Left hindlimb (tissue), 1 donor: ENCODE results near the gene LAMC3.

Source experiments
- DNase-seq: peaks from one replicate; pipeline ENCODE4 v3.0.0-alpha.2; 2018

Gene LAMC3

DNA sequence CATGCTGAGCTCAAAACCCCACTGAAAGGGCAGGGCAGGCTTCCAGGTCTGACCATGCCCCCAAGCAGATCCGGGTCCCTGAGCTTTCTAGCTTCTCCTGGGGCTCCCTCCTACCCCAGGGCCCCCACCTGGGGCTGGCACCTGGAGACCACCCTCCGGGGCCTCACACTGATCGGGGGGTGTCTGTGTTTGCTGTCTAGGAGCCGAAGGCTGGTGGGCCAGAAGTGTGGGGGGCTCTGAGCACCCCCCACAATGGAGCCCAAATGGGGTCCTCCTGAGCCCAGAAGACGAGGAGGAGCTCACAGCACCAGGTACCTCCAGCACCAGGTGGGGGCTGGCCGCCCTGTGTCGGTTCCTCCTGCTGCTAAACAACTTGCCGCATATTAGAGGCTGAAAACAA, 39.8 kb downstream of the LAMC3 start:
- DNase-seq = no peak

DNA sequence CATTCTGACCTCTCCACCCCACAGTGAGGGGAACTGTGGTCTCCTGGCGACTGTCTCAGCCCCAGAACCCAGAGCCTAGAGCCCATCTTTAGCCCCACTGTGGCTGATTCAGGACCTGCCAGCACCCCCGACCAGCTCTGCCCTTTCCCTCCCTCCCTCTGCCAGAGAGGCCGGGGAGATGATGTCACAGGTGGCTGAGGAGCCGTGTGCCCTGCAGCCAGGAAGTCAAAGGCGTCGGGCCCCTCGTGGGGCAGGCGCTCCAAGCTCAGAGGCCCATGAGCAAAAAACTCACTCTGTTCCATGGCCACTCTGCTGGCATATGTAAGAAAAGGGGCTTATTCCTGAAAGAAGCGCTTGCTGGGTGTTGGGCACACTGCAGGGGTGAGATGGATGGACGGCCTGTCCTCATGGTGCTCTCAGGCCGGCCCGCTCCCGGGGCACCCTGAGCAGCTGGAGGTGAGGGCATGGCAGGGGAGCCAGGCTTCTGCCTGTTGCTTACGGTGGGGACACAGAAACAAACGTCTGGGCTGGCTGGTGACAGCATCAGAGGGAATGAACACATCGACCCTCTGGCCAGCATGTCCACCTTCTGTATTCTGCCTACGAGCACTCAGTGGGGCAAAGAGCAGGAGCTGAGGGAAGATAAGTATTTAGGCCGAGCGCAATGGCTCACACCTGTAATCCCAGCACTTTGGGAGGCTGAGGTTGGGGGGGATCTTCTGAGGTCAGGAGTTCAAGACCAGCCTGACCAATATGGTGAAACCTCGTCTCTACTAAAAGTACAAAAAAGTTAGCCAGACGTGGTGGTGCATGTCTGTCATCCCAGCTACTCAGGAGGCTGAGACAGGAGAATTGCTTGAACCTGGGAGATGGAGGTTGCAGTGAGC, 41.1 kb downstream of the LAMC3 start:
- DNase-seq = no peak

DNA sequence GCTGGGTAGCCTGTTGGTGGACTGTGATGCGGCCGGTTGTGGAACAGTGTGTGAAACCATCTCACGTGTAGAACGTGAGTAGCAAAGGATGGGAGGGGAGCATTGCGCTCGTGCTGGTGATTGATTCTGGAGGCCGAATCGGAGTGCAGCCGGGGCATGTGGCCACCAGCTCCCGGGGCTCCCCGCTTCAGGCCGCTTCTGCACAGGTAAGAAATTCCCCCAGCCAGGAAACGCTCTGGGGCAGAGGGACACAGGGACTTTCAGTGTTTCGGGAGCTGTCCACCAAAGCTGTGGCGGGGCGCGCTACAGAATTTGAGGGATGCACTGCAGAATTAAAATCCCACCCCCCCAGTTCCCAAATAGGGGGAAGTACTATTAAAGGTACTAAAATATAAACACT, 41.9 kb downstream of the LAMC3 start:
- no peak for DNase-seq

DNA sequence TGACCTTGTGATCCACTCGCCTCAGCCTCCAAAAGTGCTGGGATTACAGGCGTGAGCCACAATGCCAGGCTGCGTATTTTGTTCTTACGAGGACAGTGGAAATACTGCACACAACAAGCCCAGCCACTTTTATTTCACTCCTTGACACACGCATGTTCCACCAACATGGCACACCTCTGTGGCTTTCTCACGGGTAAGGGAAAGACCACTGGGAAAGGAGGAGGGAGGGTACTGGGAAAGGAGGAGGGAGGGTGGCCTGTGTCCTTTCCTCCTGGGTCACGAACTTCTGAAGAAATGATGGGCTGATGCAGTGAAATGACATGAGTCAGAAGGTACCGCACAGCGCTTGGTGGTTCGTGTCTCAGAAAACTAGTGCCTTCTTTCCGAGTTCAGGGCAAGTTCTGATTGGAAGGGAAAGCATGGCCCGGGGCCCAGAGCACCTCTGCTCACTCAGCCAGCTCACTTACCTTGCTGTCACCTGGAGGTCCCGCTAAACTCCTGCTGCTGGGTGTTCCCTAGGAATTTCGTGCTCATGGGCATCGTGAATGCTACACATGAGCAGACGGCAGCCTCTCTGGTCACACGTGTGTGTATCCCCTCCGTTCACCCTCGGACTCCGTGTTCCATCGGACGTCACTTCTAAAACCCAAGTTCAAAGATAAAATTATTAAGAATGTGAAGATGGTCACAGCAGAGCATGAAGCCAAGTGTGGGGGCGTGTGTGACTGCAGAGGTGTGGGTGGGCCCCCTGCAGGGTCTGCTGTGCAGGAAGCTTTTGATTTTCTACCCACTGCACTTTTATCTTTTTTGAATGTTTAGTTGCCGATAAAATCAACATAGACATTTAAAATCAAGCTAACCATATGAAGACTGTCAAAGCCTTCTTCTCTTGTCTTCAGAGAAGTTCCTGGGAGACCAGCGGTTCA, 42.9 kb downstream of the LAMC3 start:
- DNase-seq = no peak

DNA sequence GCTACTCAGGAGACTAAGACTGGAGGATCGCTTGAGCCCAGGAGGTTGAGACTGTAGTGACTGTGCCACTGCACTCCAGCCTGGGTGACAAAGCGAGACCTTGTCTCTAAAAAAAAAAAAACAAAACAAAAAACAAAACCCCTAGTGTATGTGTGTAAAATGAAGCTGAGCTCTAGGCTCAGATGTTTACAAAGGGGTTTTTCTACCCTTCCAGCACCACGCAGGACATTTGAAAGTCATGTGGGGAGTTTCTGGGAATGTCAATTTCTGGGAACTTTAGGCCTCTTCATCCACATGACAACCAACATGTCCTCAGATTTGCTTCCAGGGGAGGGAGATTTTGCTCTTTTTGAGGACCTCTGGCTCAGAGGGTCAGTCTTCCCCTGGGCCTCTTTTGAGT, 44.9 kb downstream of the LAMC3 start:
- no peak for DNase-seq

DNA sequence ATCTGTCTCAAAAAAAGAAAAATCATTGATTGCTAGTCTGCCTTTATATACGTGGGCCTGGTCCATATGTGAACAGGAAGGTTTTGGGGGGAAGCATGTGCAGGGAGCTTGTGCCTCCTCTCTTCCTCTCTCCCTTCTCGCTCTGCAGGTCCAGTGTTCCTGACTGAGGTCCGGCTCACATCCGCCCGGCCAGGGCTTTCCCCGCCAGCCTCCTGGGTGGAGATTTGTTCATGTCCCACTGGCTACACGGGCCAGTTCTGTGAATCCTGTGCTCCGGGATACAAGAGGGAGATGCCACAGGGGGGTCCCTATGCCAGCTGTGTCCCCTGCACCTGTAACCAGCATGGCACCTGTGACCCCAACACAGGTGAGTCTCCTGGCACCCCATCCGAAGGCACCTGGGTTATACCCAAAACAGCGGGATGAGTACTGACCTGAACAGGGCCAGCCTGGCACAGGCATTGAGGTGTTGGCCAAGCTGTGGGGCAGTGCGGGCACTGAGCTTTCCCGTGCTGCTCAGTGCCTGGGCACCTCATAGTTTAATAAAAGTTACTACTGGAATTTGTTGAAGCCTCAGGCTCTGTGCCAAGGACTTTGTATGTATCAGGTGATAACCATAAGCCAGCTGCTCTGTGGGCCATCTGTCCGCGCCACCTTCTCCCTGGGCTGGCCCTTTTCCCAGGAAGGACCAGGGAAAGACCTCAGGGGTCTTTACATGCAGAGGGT, 48.0 kb downstream of the LAMC3 start:
- DNase-seq = no peak

DNA sequence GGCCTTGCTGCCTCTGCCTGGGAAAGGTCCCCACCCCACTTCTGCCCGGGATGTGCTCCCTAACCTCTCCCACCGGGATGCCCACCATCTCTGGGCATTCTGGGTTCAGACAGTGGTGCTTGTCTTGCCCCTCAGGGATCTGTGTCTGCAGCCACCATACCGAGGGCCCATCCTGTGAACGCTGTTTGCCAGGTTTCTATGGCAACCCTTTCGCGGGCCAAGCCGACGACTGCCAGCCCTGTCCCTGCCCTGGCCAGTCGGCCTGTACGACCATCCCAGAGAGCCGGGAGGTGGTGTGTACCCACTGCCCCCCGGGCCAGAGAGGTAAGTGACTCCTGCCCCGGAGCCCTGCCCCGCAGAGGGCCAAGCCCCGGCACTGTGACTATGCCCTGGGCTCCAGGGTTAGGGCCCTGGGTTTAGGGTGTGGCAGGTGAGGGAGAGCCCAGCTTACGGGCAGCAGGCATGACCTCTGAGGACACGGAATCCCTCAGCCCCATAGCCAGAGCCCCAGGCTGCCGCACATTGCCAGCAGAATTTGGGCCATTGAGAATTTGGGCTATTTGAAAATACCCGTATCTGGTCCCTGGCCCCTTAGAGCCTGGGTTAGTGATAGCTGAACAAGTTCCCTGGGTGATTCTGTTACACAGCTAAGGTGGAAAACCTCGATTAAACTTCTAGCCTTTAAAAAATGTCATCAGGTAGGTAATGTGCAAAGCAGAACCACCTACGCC, 52.1 kb downstream of the LAMC3 start:
- no peak for DNase-seq

DNA sequence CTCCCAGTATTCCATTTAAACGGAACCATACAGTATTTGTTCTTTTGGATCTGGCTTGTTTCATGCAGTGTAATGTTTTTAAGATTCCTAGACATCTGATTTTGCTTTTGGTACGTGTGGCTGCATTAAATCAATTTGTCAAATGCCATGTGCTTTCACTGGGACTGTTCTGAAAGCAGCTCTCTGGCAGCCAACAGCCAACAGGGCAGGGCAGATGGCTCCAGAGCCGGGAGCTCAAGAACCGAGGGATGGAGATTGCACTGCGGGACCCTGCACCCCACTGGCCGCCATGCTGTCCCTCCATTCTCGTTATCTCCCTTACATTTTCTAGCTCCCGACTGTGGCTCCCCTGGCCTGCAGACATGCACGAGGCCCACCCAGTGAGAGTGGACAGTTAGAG, 54.0 kb downstream of the LAMC3 start:
- no peak for DNase-seq

DNA sequence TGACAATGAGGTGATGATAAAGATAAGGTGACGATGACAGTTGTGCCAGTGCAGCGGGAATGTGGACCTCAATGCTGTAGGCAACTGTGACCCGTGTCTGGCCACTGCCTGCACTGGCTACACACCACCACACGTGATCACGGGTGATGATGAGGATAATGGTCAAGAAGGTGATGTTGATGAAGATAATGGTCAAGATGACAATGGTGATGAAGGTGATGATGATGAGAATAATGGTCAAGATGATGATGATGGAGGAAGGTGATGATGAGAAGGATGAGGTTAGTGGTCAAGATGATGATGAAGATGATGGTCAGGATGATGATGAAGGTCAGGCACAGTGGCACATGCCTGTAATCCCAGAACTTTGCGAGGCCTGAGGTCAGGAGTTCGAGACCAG, 56.6 kb downstream of the LAMC3 start:
- DNase-seq = no peak

DNA sequence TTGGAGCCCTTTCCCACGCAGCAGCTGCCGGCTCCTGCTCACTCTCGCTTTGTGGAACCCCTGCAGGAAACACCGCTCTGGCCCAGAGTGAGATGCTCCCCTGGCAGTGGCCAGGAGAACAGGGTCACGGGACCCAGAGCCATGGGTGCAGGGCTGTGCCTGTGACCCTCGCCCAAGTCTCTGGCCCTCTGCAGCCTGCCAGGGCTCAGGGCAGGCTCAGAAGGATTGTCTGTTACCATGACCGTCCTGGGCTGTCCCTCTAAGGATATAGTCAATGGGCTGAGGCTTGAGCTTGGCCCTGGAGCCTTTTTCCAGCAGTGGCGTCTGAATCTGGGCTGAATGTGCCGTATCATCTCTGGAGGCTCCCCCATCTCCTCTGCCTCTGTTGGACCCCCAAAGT, 58.7 kb downstream of the LAMC3 start:
- no peak for DNase-seq

DNA sequence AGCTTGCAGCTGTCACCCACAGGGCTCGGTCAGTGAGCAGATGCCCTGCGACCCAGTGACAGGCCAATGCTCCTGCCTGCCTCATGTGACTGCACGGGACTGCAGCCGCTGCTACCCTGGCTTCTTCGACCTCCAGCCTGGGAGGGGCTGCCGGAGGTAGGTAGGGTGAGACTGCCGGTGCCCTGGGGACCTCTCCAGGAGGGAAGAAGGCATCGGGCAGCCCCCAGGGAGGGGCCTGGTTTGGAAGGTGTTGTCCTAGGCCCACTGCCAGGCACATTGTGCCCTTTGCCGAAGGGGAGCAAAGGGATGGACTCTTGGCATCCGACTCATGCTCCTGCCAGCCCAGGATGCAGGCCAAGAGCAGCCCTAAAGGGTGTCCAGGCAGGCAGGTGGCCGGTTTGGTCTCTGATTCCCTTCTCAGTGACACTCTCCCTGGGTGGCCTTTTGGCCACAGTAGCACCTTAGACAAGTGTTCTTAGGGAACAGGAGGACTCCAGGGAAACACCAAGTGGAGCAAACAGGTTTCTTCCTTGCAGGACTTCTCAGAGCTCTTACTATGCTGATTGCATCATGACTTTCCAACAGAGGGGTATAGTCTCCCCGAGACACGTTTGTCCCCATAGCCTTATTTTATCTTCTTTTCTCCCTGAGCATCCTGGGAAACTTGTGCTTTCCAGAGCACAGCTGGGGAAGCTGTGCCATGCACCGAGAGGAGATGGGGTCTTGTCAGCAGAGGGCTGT, 59.3 kb downstream of the LAMC3 start:
- no peak for DNase-seq

DNA sequence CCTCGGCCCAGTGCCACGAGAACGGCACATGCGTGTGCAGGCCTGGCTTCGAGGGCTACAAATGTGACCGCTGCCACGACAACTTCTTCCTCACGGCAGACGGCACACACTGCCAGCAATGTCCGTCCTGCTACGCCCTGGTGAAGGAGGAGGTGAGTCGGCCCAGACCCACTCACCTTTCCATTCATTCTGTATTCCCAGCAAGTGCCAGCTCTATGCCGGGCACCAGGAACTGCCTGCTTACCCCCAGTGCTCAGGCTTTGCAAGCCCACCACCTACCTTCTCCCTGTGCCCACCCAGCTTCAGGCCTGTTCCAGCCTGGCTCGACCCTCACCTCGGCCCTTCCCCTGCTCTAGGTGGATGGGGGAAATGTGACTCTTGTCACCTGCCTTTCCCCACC, 60.7 kb downstream of the LAMC3 start:
- DNase-seq = no peak

DNA sequence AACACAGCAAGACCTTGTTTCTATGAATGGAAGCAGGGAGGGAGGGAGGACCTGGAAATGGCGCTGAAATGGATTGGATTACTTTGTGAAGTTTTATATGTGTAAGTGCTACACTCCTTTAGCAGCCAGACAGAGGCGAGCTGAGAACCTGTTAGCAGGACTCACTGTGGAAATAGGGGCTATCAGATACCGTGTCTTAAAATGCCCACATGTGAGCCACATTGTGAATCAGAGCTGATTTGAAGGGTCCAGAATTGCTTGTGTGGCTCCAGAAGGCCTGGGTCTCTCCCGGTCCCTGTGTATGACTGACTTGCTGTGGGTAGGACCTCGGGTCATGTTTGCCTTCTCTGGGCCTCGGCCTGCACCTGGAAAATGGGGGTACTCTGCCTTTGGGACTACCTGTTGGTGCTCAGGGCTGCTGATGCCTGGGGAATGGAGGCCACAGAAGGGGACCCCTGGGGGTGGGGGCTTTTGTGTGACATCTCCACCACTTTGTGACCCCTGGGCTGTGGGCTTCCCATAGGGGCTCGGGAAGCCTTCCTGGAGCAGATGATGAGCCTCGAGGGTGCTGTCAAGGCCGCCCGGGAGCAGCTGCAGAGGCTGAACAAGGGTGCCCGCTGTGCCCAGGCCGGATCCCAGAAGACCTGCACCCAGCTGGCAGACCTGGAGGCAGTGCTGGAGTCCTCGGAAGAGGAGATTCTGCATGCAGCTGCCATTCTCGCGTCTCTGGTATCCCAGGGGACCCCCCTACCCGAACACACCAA, 63.3 kb downstream of the LAMC3 start:
- DNase-seq = no peak

DNA sequence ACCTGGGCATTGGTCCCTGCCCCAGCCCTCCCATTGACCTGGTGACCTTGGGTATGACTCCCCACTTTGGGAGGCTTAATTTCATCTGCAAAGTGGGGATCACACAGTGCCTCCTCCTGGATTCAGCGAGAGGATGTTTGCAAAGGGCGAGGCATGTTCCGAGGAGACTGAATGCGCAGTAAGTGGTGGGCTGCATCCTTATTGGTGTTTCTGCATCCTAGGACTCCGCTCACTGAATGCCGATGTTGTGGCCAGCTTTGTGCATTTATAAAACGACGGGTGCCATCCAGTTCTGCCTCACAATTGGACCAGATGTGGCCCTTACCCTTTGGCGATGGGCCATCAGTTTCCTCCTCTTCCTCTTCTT, 63.9 kb downstream of the LAMC3 start:
- DNase-seq = no peak

DNA sequence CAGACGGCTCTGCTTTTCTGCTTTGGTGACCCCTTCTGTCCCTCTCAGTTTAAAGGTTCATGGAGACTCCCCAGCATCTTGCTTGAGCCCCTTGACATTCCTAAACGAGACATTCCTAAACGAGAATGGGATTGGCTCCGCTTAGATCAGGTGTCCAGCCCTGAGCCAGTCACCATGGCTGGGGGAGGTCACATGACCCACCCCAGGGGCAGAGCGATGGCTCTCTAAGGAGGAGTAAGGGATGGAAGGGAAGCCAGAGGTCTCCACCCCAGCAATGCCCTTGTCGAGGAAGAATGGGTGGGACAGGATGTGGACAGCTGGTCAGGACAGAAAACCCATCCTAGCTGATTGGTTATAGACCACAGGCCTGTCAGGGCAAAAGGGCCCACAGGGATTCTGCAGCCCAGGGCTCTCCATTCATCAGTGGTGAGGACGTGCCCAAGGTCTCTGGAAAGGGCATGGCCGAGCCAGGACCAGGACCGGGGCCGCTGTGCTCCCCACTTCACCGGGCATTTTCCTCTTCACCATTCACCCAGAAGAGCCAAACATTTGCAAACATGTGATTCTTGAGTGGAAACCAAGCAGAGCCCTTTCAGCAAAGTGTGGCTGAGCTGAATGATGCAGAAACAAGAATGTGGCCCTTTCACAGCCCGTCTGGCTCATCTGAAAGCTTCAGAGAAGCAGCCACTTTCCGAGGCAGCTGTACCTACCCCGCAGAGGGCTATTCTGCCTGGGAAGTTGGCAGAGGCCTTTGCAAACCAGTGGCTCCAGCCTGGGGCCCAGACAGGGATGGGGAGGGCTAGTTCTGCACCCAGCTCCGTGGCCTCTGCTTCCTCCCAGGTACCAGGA, 67.6 kb downstream of the LAMC3 start:
- DNase-seq = no peak

DNA sequence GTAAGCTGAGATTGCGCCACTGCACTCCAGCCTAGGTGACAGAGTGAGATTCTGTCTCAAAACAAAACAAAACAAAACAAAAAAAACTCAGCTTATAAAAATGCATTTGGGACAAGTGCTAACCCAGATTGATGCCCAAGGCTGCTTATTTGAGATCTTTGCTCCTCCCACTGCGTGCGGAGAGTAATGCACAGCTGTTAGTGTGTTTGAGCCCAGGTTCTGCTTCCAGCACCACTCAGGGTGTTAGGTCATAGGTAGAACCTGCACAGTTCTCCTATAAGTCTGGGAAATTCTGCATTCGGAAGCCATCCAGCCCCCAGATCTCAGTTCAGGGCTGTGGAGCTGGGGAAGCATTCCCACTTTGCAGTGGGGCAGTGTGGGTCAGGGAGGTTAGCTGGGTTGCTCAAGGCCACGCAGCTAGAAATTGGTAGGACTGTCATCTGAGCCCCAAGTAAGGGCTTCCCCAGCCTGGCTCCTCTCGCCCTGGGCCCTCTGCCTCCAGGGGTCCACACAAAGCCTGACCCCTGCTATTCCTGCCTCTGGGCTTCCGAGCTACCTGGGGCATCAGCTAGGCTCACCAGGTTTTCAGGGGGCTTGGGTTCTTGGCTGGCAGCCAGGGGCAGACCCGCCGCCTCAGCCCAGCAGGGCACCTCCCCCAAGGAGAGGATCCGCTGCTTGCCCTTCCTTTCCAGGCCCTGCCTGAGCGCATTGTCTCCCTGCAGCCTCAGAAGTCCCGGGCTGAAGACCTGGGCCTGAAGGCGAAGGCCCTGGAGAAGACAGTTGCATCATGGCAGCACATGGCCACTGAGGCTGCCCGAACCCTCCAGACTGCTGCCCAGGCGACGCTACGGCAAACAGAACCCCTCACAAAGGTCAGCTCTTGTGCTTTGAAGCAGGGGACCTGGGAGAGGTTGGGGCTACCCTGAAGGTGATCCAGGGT, 69.7 kb downstream of the LAMC3 start:
- no peak for DNase-seq

DNA sequence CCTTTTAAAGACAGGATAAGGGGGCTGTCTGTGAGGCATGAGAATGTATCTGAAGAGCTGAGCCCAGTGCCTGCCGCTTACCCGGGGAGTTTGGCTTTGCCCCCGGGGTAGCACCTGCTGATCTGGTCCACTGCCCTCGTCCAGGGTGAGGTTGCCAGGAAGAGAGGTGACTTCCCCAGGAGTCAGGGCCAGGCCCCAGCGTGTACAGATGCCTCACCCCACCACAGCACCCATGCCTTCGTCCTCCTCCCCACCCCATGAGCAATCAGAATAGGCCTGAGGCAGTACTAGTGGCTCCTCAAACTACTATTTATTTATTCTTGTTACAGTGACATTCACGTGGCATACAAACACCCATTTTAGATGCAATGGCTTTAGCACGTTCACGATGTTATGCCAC, 71.6 kb downstream of the LAMC3 start:
- DNase-seq = no peak

DNA sequence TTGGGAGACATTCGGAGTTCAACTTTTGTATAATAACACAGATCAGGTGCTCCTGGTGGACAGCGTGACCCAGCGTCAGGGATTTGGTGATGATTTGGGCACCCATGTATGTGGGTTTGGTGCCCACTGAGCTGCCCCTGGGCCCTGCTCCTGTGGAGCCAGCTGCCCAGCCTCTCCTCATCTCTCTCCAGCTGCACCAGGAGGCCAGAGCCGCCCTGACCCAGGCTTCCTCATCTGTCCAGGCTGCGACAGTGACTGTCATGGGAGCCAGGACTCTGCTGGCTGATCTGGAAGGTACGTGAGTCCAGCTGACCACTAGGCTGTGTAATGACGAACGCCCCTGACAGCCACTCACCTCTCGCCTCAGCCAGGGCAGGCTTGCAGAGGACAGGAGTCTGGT, 72.9 kb downstream of the LAMC3 start:
- no peak for DNase-seq
